SH-SY5Y (cell line): ENCODE results near the gene CCDC40.

ENCODE experiments used
- GATA2 ChIP-seq: IDR thresholded peaks from 2 replicates; pipeline ENCODE4 v1.6.1; 2011; ENCODE audit warnings: mild to moderate bottlenecking, low read depth, low read length
- GATA3 ChIP-seq: IDR thresholded peaks from 2 replicates; pipeline ENCODE4 v1.6.1; 2011; ENCODE audit warnings: low read depth, mild to moderate bottlenecking, low read length, moderate library complexity

DNA sequence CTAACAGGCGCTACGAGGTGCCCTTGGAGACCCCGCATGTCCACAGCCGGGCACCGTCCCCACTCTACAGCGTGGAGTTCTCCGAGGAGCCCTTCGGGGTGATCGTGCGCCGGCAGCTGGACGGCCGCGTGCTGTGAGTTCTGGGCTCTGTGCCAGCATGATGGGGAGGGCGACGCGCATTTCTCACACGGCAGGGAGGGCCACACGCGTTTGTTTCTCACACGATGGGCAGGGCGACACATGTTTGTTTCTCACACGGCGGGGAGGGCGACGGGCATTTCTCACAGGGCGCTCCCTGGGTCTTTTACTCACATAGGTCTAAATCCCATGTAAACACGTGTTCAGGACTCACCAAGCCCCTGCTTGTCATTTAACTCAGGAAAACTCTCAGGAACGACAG is 69.3 kb downstream of the CCDC40 start:
- TF ChIP-seq GATA2 (no peak), GATA3 (no peak)
